NT2/D1 (cell line): ENCODE data around the gene BBX.

Experiments
- SUZ12 ChIP-seq: IDR thresholded peaks from 2 replicates; pipeline ENCODE4 v1.6.1; 2011; ENCODE audit not compliant: insufficient read length, insufficient read depth; ENCODE audit errors: extremely low read depth
- ZNF274 ChIP-seq: IDR thresholded peaks from 2 replicates; pipeline ENCODE4 v1.6.1; 2011; ENCODE audit warnings: mild to moderate bottlenecking, low read depth, low read length

DNA sequence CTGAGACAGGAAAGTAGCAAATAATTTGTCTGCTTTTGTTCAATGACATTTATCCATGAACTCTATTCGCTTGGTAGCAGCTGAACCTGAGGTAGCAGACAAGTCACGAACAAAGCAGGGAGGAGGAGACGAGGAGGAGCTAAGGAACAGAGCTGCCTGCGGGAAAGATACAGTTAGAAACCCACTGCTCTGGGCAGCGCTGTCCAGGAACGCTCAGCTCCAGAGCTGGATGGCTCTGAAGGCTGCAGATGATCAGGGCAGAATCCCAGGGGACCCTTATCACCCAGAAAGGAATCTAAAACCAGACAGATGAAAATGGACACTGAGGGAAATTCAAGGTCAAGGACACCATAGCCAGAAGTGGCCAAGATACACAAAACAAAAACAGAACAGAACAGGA lies 310.3 kb downstream of the BBX start:
- no peak for TF ChIP-seq ZNF274
- no peak for TF ChIP-seq SUZ12
